OCI-LY7 (cell line): ENCODE results near the gene NLN.
"Not testable (repeated sequence)": the region's sequence is repeated elsewhere in the genome, so short reads cannot be mapped to it uniquely, and the experiment has no call there.

ENCODE experiments used
- CTCF ChIP-seq: fragments of 200-600 bp; sonication (generic); conservative IDR thresholded peaks from 2 replicates; pipeline ENCODE4 v1.5.1; 2014; ENCODE audit warnings: mild to moderate bottlenecking, antibody characterized with exemption, low read length, moderate library complexity, mixed read lengths
- EZH2phosphoT487 ChIP-seq: fragments of 200-600 bp; sonication (generic); IDR thresholded peaks from 2 replicates; pipeline ENCODE4 v1.6.1; 2018; ENCODE audit warnings: low read depth, borderline replicate concordance, mild to moderate bottlenecking, mixed run types, antibody characterized with exemption, low read length, moderate library complexity, mixed read lengths

GRCh38 chr5:65844763-65845162 lies 122.8 kb downstream of the NLN start:
- TF ChIP-seq CTCF, EZH2phosphoT487: not testable (repeated sequence)
